Measurements from ENCODE around the gene MAK. TPM values are rescaled to one million over a fixed set of nuclear protein-coding genes. Genes with fewer than 3 reads are reported as not detected.
"Not testable (repeated sequence)": the region's sequence is repeated elsewhere in the genome, so short reads cannot be mapped to it uniquely, and the experiment has no call there.

Gene MAK
- total RNA-seq: under 1 TPM in 1 of 2 experiments, not detected in 1; 0.05 TPM

- Mint-ChIP-seq H3K4me1 (ENCODE audit: low read depth) (peaks cover 20% of the 10 kb centered on the region), H3K27ac (peak within 1 kb of the TSS; percentile 12), H3K9me3 (ENCODE audit: insufficient read depth) (no peaks in the 10 kb centered on the region), H3K4me3 (peak within 1 kb of the TSS; percentile 77), H3K36me3 (ENCODE audit: low read depth) (no peaks in the 10 kb centered on the region), H3K27me3 (ENCODE audit: low read depth) (peaks cover 45% of the 10 kb centered on the region)
- peak; percentile 97 for ATAC-seq
- ChIA-PET POLR2A (interaction anchor here (0.7 kb wide), 1 partner anchor 93 kb away, joined by 3 read pairs; no protein-coding TSS in a partner anchor), CTCF (interaction anchor here (0.9 to 1.4 kb wide), 2 partner anchors 117 to 399 kb away, joined by 3 read pairs; no protein-coding TSS in a partner anchor)
- peak; percentile 90 for DNase-seq
Observed at GRCh38 chr6:10837995-10838793, at the start of gene MAK. Gene MAK, minus strand, starts transcription at chr6:10838539. Its CDS starts 7,891 bp downstream, at chr6:10830648.

GRCh38 chr6:10886691-10887502 is 48.6 kb upstream of the MAK start, which contains the start of gene SYCP2L:
Gene SYCP2L, plus strand, starts transcription at chr6:10887052. Its CDS starts 75 bp downstream, at chr6:10887127.
- H3K27me3 Mint-ChIP-seq (ENCODE audit: low read depth): peaks cover 69% of the 10 kb centered on the region
- ATAC-seq (peak; percentile 51), DNase-seq (peak; percentile 24)
- peak within 1 kb of the TSS; percentile 58 for H3K4me3 Mint-ChIP-seq
- H3K4me1 Mint-ChIP-seq (ENCODE audit: low read depth): peaks cover 13% of the 10 kb centered on the region
- peaks cover 2% of the 10 kb centered on the region for H3K36me3 Mint-ChIP-seq (ENCODE audit: low read depth)
- H3K27ac Mint-ChIP-seq: no peak within 1 kb of the TSS
- CTCF ChIA-PET: no interaction called here
- no peaks in the 10 kb centered on the region for H3K9me3 Mint-ChIP-seq (ENCODE audit: insufficient read depth)
- POLR2A ChIA-PET: no interaction called here

GRCh38 chr6:10886365-10886690 is 48.0 kb upstream of the MAK start:
- H3K27ac Mint-ChIP-seq; DNase-seq; CTCF ChIA-PET; H3K36me3 Mint-ChIP-seq (ENCODE audit: low read depth); POLR2A ChIA-PET; H3K9me3 Mint-ChIP-seq (ENCODE audit: insufficient read depth); ATAC-seq: not testable (repeated sequence)
- Mint-ChIP-seq H3K4me1 (ENCODE audit: low read depth) (peaks cover 16% of the 10 kb centered on the region), H3K4me3 (peak overlapping the region; percentile 58), H3K27me3 (ENCODE audit: low read depth) (peaks cover 69% of the 10 kb centered on the region)

GRCh38 chr6:10884245-10884972 is 46.1 kb upstream of the MAK start:
- Mint-ChIP-seq H3K27me3 (ENCODE audit: low read depth) (peaks cover 71% of the 10 kb centered on the region), H3K27ac (no peak overlapping the region), H3K36me3 (ENCODE audit: low read depth) (peaks cover 2% of the 10 kb centered on the region), H3K4me1 (ENCODE audit: low read depth) (peaks cover 16% of the 10 kb centered on the region), H3K9me3 (ENCODE audit: insufficient read depth) (no peaks in the 10 kb centered on the region), H3K4me3 (no peak overlapping the region)
- ATAC-seq (no peak), DNase-seq (no peak)
- CTCF ChIA-PET: no interaction called here
- POLR2A ChIA-PET: no interaction called here

- H3K9me3 Mint-ChIP-seq (ENCODE audit: insufficient read depth): no peaks in the 10 kb centered on the region
- ATAC-seq (no peak), DNase-seq (no peak)
- CTCF ChIA-PET: no interaction called here
- no peak overlapping the region for H3K4me3 Mint-ChIP-seq
- H3K4me1 Mint-ChIP-seq (ENCODE audit: low read depth): peaks cover 16% of the 10 kb centered on the region
- POLR2A ChIA-PET: no interaction called here
- peaks cover 2% of the 10 kb centered on the region for H3K36me3 Mint-ChIP-seq (ENCODE audit: low read depth)
- no peak overlapping the region for H3K27ac Mint-ChIP-seq
- peaks cover 69% of the 10 kb centered on the region for H3K27me3 Mint-ChIP-seq (ENCODE audit: low read depth)
Observed at GRCh38 chr6:10883312-10884244, 45.2 kb upstream of the MAK start.

- Mint-ChIP-seq H3K27me3 (ENCODE audit: low read depth) (peaks cover 65% of the 10 kb centered on the region), H3K9me3 (ENCODE audit: insufficient read depth) (no peaks in the 10 kb centered on the region), H3K4me3 (no peak overlapping the region), H3K4me1 (ENCODE audit: low read depth) (peaks cover 15% of the 10 kb centered on the region), H3K36me3 (ENCODE audit: low read depth) (peaks cover 2% of the 10 kb centered on the region), H3K27ac (no peak overlapping the region)
- POLR2A ChIA-PET: no interaction called here
- DNase-seq (no peak), ATAC-seq (no peak)
- CTCF ChIA-PET: no interaction called here
Observed at GRCh38 chr6:10882657-10883171, 44.4 kb upstream of the MAK start.

- Mint-ChIP-seq H3K27me3 (ENCODE audit: low read depth) (peaks cover 63% of the 10 kb centered on the region), H3K4me1 (ENCODE audit: low read depth) (peaks cover 12% of the 10 kb centered on the region)
- H3K4me3 Mint-ChIP-seq; H3K27ac Mint-ChIP-seq; DNase-seq; CTCF ChIA-PET; POLR2A ChIA-PET; H3K9me3 Mint-ChIP-seq (ENCODE audit: insufficient read depth); ATAC-seq; H3K36me3 Mint-ChIP-seq (ENCODE audit: low read depth): not testable (repeated sequence)
Observed at GRCh38 chr6:10882253-10882630, 43.9 kb upstream of the MAK start.

GRCh38 chr6:10880366-10880765 is 42.0 kb upstream of the MAK start:
- ChIA-PET CTCF (no interaction called here), POLR2A (no interaction called here)
- DNase-seq (no peak), ATAC-seq (no peak)
- Mint-ChIP-seq H3K4me1 (ENCODE audit: low read depth) (peaks cover 7% of the 10 kb centered on the region), H3K27me3 (ENCODE audit: low read depth) (peaks cover 48% of the 10 kb centered on the region), H3K9me3 (ENCODE audit: insufficient read depth) (no peaks in the 10 kb centered on the region), H3K4me3 (no peak overlapping the region), H3K36me3 (ENCODE audit: low read depth) (peaks cover 2% of the 10 kb centered on the region), H3K27ac (no peak overlapping the region)

GRCh38 chr6:10877871-10878270 is 39.5 kb upstream of the MAK start:
- DNase-seq: no peak
- Mint-ChIP-seq H3K36me3 (ENCODE audit: low read depth) (no peaks in the 10 kb centered on the region), H3K9me3 (ENCODE audit: insufficient read depth) (no peaks in the 10 kb centered on the region), H3K27ac (no peak overlapping the region), H3K4me3 (no peak overlapping the region), H3K4me1 (ENCODE audit: low read depth) (peaks cover 7% of the 10 kb centered on the region), H3K27me3 (ENCODE audit: low read depth) (peaks cover 43% of the 10 kb centered on the region)
- ChIA-PET POLR2A (no interaction called here), CTCF (no interaction called here)
- no peak for ATAC-seq

- no peak overlapping the region for H3K27ac Mint-ChIP-seq
- peaks cover 35% of the 10 kb centered on the region for H3K27me3 Mint-ChIP-seq (ENCODE audit: low read depth)
- H3K4me3 Mint-ChIP-seq: no peak overlapping the region
- no peaks in the 10 kb centered on the region for H3K36me3 Mint-ChIP-seq (ENCODE audit: low read depth)
- H3K4me1 Mint-ChIP-seq (ENCODE audit: low read depth): peaks cover 4% of the 10 kb centered on the region
- no peak for DNase-seq
- POLR2A ChIA-PET: no interaction called here
- CTCF ChIA-PET: no interaction called here
- ATAC-seq: no peak
- no peaks in the 10 kb centered on the region for H3K9me3 Mint-ChIP-seq (ENCODE audit: insufficient read depth)
Observed at GRCh38 chr6:10877012-10877411, 38.7 kb upstream of the MAK start.

- DNase-seq: no peak
- Mint-ChIP-seq H3K36me3 (ENCODE audit: low read depth) (no peaks in the 10 kb centered on the region), H3K27ac (no peak overlapping the region), H3K4me1 (ENCODE audit: low read depth) (no peaks in the 10 kb centered on the region), H3K9me3 (ENCODE audit: insufficient read depth) (no peaks in the 10 kb centered on the region), H3K4me3 (no peak overlapping the region), H3K27me3 (ENCODE audit: low read depth) (peaks cover 18% of the 10 kb centered on the region)
- ChIA-PET CTCF (no interaction called here), POLR2A (interaction anchor here (1.1 kb wide), 1 partner anchor 26 kb away, joined by 3 read pairs; no protein-coding TSS in a partner anchor)
- ATAC-seq: no peak
Observed at GRCh38 chr6:10875026-10875425, 36.7 kb upstream of the MAK start.
